ENCODE data around the gene ITCH. TPM values are rescaled to one million over a fixed set of nuclear protein-coding genes. Genes with fewer than 3 reads are reported as not detected.
"Not testable (repeated sequence)": the region's sequence is repeated elsewhere in the genome, so short reads cannot be mapped to it uniquely, and the experiment has no call there.

Gene ITCH
- total and polyA plus RNA-seq, 2 experiments from 2014 or later: 22.1 to 61.2 TPM

GRCh38 chr20:34435589-34435988, 72.5 kb downstream of the ITCH start:
- H3K4me1 ChIP-seq (ENCODE audit: insufficient read depth): no peaks in the 10 kb centered on the region
- H3K9me2 ChIP-seq (replicated peaks; ENCODE audit: insufficient read depth): no peaks in the 10 kb centered on the region
- no peaks in the 10 kb centered on the region for H3K9me3 ChIP-seq (ENCODE audit: low read depth)
- no peak overlapping the region for H3K27ac ChIP-seq
- TF ChIP-seq EZH2 (IDR thresholded peaks at IDR 0.05; ENCODE audit: borderline replicate concordance): no peak
- no peak for TF ChIP-seq CTCF (IDR thresholded peaks at IDR 0.05; ENCODE audit: poor library complexity)
- no peak for TF ChIP-seq EZH2phosphoT487 (IDR thresholded peaks at IDR 0.05; ENCODE audit: low read depth, severe bottlenecking, unreplicated experiment)
- DNase-seq (ENCODE audit: low spot score): no peak
- no peak overlapping the region for H2AFZ ChIP-seq
- no peaks in the 10 kb centered on the region for H3K27me3 ChIP-seq
- H3K79me2 ChIP-seq: peaks cover 29% of the 10 kb centered on the region
- H4K20me1 ChIP-seq (ENCODE audit: insufficient read depth, poor library complexity, severe bottlenecking): peaks cover 3% of the 10 kb centered on the region
- H3K36me3 ChIP-seq (replicated peaks; ENCODE audit: insufficient read depth, low read depth): no peaks in the 10 kb centered on the region
- 100% methylated on average over 1 of the region's 1 CpG for WGBS (ENCODE audit: low lambda C conversion rate, missing lambda C conversion rate)
- H3K4me2 ChIP-seq: no peak overlapping the region
- H3K4me3 ChIP-seq: no peak overlapping the region

DNA sequence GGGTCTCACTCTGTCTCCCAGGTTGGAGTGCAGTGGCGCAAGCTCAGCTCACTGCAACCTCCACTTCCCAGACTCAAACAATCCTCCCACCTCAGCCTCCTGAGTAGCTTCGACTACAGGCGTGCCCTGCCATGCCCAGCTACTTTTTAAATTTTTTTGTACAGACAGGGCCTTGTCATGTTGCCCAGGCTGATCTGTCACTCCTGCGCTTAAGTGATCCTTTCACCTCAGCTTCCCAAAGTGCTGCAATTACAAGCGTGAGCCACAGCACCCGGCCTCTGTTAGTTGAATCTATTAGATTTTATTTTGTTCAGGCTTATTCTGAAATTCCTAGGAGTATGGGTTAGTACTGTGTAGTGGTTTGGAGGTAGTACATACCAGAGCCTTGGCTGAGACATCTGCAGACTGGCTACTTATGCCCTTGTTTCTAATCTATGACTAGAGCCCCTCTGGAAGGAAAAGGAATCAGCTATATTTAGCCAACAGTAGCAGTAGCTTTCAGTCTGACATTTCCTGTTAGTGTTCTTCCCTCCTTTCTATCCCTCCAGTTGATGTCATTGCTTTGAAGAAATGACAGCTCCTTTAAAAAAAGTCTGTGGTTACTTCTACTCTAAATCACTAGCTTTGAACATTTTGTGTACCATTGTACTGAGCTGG, 74.4 kb downstream of the ITCH start:
- Histone ChIP-seq H4K20me1 (ENCODE audit: insufficient read depth, poor library complexity, severe bottlenecking) (peaks cover 3% of the 10 kb centered on the region), H3K9me2 (replicated peaks; ENCODE audit: insufficient read depth) (no peaks in the 10 kb centered on the region), H3K4me2 (no peak overlapping the region), H3K9me3 (ENCODE audit: low read depth) (no peaks in the 10 kb centered on the region), H3K27me3 (no peaks in the 10 kb centered on the region), H2AFZ (no peak overlapping the region), H3K4me1 (ENCODE audit: insufficient read depth) (no peaks in the 10 kb centered on the region), H3K79me2 (peaks cover 19% of the 10 kb centered on the region), H3K27ac (no peak overlapping the region), H3K4me3 (no peak overlapping the region), H3K36me3 (replicated peaks; ENCODE audit: insufficient read depth, low read depth) (no peaks in the 10 kb centered on the region)
- TF ChIP-seq EZH2 (IDR thresholded peaks at IDR 0.05; ENCODE audit: borderline replicate concordance) (no peak), EZH2phosphoT487 (IDR thresholded peaks at IDR 0.05; ENCODE audit: low read depth, severe bottlenecking, unreplicated experiment) (no peak), CTCF (IDR thresholded peaks at IDR 0.05; ENCODE audit: poor library complexity) (no peak)
- 77% methylated on average over 6 of the region's 6 CpGs for WGBS (ENCODE audit: low lambda C conversion rate, missing lambda C conversion rate)
- no peak for DNase-seq (ENCODE audit: low spot score)

GRCh38 chr20:34439168-34439567, 76.1 kb downstream of the ITCH start:
- no peak for TF ChIP-seq EZH2phosphoT487 (IDR thresholded peaks at IDR 0.05; ENCODE audit: low read depth, severe bottlenecking, unreplicated experiment)

DNA sequence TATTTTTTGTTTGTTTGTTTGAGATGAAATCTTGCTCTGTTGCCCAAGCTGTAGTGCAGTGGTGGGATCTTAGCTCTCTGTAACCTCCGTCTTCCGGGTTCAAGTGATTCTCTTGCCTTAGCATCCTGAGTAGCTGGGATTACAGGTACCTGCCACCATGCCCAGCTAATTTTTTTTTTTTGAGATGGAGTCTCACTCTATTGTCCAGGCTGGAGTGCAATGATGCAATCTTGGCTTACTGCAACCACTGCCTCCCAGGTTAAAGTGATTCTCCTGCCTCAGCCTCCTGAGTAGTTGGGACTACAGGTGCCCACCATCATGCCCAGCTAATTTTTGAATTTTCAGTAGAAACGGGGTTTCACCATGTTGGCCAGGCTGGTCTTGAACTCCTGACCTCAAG, 78.3 kb downstream of the ITCH start:
- peaks cover 10% of the 10 kb centered on the region for H3K79me2 ChIP-seq
- 97% methylated on average over 3 of the region's 3 CpGs for WGBS (ENCODE audit: low lambda C conversion rate, missing lambda C conversion rate)
- not testable (repeated sequence) for H2AFZ ChIP-seq; H3K9me2 ChIP-seq (replicated peaks; ENCODE audit: insufficient read depth); H3K4me3 ChIP-seq; H4K20me1 ChIP-seq (ENCODE audit: insufficient read depth, poor library complexity, severe bottlenecking); H3K36me3 ChIP-seq (replicated peaks; ENCODE audit: insufficient read depth, low read depth); H3K27ac ChIP-seq; H3K9me3 ChIP-seq (ENCODE audit: low read depth); H3K4me2 ChIP-seq; DNase-seq (ENCODE audit: low spot score); H3K4me1 ChIP-seq (ENCODE audit: insufficient read depth); H3K27me3 ChIP-seq

More at GRCh38 chr20:34439168-34439567, 76.1 kb downstream of the ITCH start:
- Histone ChIP-seq H3K27me3 (no peaks in the 10 kb centered on the region), H2AFZ (no peak overlapping the region), H3K36me3 (replicated peaks; ENCODE audit: insufficient read depth, low read depth) (no peaks in the 10 kb centered on the region), H4K20me1 (ENCODE audit: insufficient read depth, poor library complexity, severe bottlenecking) (peaks cover 3% of the 10 kb centered on the region), H3K9me2 (replicated peaks; ENCODE audit: insufficient read depth) (no peaks in the 10 kb centered on the region), H3K79me2 (peaks cover 15% of the 10 kb centered on the region), H3K9me3 (ENCODE audit: low read depth) (no peaks in the 10 kb centered on the region), H3K4me1 (ENCODE audit: insufficient read depth) (no peaks in the 10 kb centered on the region), H3K4me3 (no peak overlapping the region), H3K27ac (no peak overlapping the region), H3K4me2 (no peak overlapping the region)
- no peak for DNase-seq (ENCODE audit: low spot score)
- 96% methylated on average over 5 of the region's 5 CpGs for WGBS (ENCODE audit: low lambda C conversion rate, missing lambda C conversion rate)
